Stomach (tissue), 4 donors: ENCODE data around the gene HDAC1.

Experiments
- EP300 ChIP-seq: sonication (generic); formaldehyde crosslinking; IDR thresholded peaks from one replicate; pipeline ENCODE4 v1.6.1; 2017; ENCODE audit warnings: antibody characterized with exemption
- POLR2A ChIP-seq, 4 donors: fragments of 450-650 bp; IDR thresholded peaks; one replicate each; pipeline ENCODE4 v1.6.1; 2016; ENCODE audit warnings: antibody characterized with exemption in 4 of 4, control low read depth in 2 of 4, mild to moderate bottlenecking in 1 of 4, moderate library complexity in 1 of 4
- POLR2AphosphoS5 ChIP-seq, 3 donors: sonication (generic); formaldehyde crosslinking; IDR thresholded peaks; one replicate each; pipeline ENCODE4 v1.6.1; 2016; ENCODE audit warnings: antibody characterized with exemption in 3 of 3
- TF ChIP-seq, protein P1 (sequence below), 7 experiments: fragments of 450-650 bp in 4 of 7; fragments of 200-600 bp in 3 of 7; sonication (generic) in 3 of 7; IDR thresholded peaks; one replicate each; pipeline ENCODE4 v1.5.1; 2016 to 2019; ENCODE audit warnings: antibody characterized with exemption in 7 of 7, control low read depth in 2 of 7, mild to moderate bottlenecking in 1 of 7

DNA sequence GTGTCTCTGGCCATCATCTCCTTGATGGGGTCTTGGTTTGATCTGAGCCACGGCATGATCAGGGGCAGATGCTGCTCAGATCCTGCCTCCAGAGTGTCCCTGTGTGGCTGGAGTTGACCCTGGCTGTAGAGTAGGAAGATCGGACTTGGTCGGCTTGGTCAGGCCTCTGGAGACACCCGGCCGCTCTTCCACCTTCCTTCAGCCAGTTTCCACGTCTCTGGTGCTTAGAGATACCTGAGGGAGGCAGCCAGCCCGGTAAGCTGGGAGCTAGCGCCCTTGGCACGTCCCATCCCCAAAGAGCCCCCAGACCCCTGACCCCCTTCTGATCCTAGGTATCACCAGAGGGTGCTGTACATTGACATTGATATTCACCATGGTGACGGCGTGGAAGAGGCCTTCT, 35.3 kb downstream of the HDAC1 start:
- TF ChIP-seq, protein P1, sequence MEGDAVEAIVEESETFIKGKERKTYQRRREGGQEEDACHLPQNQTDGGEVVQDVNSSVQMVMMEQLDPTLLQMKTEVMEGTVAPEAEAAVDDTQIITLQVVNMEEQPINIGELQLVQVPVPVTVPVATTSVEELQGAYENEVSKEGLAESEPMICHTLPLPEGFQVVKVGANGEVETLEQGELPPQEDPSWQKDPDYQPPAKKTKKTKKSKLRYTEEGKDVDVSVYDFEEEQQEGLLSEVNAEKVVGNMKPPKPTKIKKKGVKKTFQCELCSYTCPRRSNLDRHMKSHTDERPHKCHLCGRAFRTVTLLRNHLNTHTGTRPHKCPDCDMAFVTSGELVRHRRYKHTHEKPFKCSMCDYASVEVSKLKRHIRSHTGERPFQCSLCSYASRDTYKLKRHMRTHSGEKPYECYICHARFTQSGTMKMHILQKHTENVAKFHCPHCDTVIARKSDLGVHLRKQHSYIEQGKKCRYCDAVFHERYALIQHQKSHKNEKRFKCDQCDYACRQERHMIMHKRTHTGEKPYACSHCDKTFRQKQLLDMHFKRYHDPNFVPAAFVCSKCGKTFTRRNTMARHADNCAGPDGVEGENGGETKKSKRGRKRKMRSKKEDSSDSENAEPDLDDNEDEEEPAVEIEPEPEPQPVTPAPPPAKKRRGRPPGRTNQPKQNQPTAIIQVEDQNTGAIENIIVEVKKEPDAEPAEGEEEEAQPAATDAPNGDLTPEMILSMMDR (IDR thresholded peaks at IDR 0.05): no peak
- TF ChIP-seq POLR2A (IDR thresholded peaks at IDR 0.05) (no peak), POLR2AphosphoS5 (IDR thresholded peaks at IDR 0.05) (no peak), EP300 (no peak)
